Activated CD4-positive, alpha-beta T cell treated with anti-CD3 and anti-CD28 coated beads for 24 hours (primary cell): ENCODE measurements around the gene SLC35B3.
"Not testable (repeated sequence)": the region's sequence is repeated elsewhere in the genome, so short reads cannot be mapped to it uniquely, and the experiment has no call there.

ENCODE experiments used
- DNase-seq, 2 donors: peaks; one replicate each; pipeline ENCODE4 v3.0.0-alpha.2; 2020; ENCODE audit warnings: low read depth in 2 of 2

Gene SLC35B3

DNA sequence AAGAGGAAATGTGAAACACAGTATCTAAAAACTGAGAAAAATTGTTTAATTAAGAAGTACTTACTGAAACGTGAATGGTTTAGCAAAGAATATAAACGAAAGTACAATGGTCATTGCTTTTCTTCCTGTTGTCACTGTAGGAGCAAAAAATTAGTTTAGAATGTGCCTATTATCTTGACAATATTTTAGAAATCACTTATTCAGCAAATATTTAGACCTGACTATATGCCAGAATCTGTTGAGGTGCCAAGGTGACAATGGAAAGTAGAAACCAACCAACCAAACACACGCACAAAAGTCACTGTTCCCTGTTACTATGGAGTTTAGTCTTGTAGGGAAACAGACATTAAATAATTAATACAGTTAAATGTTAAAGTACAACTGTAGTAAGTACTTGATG is 20.5 kb downstream of the SLC35B3 start:
- no peak for DNase-seq

DNA sequence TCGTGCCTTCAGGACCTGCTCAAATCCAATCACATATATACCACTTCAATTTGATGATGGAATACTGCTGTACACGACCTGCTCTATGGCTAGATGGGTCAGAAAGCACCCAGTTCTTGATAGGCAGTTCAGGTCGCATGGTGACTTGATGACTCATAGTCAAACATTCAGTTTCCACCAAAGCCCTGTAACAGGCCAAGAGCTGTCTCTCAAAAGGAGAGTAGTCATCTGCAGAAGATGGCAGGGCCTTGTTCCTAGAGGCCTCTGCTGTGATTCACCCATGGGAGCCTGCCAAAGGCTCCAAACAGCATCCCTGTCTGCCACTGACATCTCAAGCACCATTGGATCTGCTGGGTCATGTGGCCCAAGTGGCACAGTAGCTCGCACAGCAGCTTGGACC is 29.4 kb downstream of the SLC35B3 start:
- DNase-seq, result not testable (repeated sequence)

DNA sequence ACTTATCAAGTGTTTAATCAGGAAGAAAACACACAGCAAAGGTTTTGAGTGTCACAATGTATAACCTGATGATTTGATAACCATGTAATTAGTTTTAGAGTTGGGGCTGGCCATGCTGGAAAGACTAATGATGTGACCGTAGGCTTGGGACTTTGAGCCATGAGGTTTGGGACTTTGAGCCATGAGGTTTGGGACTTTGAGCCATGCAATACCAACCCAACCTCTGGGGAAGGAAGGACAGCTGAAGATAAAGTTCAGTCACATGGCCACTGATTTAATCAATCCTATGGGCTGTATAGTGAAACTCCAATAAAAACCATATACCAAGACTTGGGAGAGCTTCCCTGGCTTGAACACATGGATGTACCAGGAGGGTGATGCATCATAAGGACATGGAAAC is 32.8 kb downstream of the SLC35B3 start:
- DNase-seq, result no peak

DNA sequence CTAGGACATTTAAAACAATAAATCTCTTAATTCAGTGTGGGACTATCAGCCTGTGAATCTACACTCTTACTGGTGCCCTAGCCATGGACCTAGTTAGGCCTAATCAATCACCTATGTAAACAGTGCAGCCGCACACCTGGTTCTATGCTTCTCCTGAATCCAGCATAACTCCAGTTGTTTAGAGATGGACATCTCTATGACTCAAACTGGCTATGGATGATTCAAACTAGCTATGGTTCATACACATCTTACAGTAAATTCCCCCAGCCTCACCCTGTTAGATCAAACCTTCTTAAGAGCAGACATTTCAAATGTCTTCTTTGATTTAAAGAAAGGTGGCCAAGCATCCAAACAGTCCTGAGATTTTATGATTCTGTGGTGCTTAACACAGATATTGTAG is 34.7 kb downstream of the SLC35B3 start:
- no peak for DNase-seq

DNA sequence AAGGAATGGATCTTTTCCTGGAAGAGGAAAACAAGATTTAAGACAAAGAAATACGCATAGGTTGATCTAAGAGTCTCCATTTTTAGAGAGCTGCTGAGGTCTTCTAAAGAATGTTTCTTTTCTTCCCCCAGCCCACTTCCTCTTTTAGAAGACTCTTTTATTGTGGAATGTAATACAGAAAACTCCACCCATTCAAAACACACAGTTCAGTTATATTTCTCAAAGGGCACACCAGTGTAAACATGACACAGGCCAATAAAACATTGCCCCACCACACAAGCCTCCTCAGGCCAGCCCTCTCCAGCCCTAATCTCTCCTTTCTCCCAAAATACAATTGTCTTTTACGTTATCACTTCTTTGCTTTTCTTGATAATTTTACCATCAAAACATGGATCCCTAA is 42.8 kb downstream of the SLC35B3 start:
- DNase-seq, result no peak

DNA sequence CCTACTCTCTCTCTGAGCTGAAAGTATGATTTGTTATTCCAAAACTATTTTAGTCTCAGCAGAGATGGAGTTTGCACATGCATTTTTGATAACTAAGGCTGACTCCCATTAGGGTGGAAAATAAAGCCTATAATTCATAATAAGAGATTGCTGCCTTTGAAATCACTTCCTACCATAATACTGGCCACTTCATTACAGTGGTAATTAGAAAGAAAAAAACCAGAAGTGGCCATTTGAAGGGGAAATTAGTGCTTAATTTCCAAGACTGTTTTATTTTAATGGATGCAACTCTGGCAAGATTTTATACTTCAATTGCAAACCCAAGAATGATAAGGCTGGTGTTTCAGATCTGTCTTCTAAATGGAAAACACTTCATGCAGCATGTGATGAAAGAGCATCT is 43.4 kb downstream of the SLC35B3 start:
- DNase-seq, result no peak

DNA sequence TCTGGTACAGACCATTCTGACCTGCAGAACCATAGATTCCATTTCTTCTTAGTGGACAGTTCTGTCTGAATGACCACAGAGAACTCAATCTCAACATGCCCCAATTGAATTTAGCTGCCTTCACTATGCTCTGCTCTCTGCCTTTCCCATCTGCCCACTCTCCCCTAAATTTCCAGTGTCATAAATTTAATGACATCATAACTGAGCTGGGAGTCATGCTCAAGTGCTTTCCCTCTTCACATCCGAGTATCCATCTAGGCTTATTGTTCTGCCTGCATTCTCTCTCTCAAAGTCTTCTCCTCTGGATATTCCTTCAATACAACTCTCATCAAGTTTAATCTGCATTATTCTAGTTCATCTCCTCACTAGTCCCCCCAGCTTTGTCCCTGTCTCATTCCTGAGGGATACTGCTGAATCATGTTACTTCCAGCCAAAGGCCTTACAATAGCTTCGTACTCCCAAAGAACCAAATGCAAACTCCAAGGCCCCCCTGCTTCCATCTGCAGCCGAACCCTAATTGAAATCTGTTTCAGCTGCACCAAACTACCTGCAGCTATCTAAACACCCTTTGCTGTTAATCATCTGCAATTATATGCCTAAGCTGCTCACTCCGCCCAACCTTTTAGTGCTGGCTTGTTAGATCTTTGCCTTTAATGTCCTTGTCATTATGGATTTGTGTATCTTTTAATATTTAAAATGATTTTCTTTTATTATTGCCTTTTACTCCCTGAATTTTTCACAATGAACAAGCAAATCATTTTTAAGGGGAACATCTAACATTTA is 46.1 kb downstream of the SLC35B3 start:
- no peak for DNase-seq

DNA sequence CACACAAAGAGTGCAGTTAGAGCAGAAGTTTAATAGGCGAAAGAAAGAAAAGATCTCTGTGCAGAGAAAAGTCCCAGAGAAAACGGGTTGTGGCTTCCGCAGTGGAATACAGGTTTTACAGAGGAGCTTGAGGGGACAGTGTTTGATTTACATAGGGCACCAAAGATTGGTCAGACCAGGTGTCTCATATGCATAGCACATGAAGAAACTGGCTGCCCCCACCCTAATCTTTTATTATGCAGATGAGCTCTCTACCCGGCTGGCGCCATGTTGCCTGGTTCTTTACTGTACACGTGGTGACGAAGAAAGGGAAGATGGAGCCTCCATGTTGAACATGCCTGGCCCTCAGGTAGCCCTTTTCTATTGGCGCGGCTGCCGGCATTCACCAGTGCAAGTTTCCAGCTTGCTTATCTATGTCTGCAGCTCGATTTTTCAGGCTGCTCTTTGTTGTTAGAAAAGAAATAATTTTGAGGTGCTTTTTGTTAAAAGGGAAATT is 47.4 kb downstream of the SLC35B3 start:
- no peak for DNase-seq

DNA sequence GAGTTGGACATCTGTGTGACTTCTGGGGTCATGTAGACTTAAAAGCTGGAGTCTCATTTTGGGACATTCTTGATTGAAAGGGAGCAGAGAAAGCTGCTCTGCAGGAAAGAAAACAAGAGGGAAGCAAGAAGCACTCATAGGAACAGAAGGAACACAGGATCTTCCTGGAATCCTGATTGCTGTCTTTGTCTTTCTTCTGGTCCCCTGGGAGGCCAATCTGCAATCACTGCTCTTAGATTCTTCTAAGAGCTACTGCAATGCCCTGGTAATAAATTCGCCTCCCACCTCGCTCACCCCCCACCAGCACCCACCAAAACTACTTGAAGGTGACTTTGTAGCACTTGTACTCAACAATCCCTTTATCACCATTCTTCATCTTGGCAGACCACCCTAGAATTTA is 51.8 kb downstream of the SLC35B3 start:
- no peak for DNase-seq

DNA sequence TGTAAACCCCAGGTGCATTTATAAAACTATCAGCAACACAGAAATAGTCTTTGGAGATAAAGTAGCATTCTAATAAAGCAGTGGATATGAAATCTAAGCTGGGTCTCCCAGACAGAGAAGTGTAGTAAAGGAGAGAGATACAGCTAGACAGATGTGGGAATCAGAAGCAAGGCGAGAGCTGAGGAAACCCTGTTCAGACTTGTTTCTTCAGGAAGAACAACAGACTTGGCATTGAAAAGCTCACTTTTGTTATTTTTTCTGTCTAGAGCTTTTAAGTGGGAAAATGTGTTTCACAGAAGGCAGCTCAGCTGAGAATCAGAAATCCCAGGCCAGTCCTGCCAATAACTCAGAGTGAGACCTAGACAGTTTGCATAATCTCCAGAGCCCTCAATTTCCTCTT is 52.9 kb downstream of the SLC35B3 start:
- no peak for DNase-seq

DNA sequence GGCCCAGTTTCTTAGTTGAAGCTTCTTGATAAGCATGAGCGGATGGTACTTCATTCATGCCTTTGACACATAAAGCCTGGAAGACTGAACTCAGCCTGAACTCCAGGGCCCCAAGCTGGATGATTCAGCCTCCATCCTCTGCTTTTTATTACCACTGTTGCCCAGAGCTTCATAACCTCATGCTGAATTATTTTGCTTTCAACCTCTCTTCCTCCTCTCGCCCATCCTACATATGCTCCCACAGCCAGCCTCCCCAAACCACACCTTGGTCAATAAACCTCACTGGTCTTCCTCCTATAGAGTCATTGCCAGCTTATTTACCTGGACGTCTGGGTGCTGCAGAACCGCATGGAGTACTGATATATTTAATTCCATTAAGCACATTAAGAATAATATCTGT is 59.4 kb downstream of the SLC35B3 start:
- no peak for DNase-seq
